Activated T-helper 2 cell treated with anti-CD3 and anti-CD28 coated beads, Interferon-gamma antibody, Interleukin-2, Interleukin-4, amounts not matched to agents 10 μg/mL and 5 μg/mL and 100 μg/mL, durations not matched to agents 14 hours and 24 hours and 36 hours (primary cell): ENCODE results near the gene DERL3. TPM values are rescaled to one million over a fixed set of nuclear protein-coding genes. Genes with fewer than 3 reads are reported as not detected.
A peak's percentile ranks its signal among the peaks of the same experiment; 100 is the strongest.

ENCODE experiments used
- DNase-seq: peaks from one replicate; pipeline ENCODE4 v3.0.0; 2021; ENCODE audit warnings: low spot score
- H3K27ac Mint-ChIP-seq: one replicate; pipeline ENCODE4 v1.8.0; 2021; ENCODE audit warnings: mixed read lengths
- H3K27me3 Mint-ChIP-seq: one replicate; pipeline ENCODE4 v1.8.0; 2021; ENCODE audit warnings: low read depth, mixed read lengths
- H3K36me3 Mint-ChIP-seq: one replicate; pipeline ENCODE4 v1.8.0; 2021; ENCODE audit warnings: low read depth, mixed read lengths
- H3K4me1 Mint-ChIP-seq: one replicate; pipeline ENCODE4 v1.8.0; 2021; ENCODE audit warnings: low read depth, mixed read lengths
- H3K4me3 Mint-ChIP-seq: one replicate; pipeline ENCODE4 v1.8.0; 2021; ENCODE audit warnings: low read depth, mild to moderate bottlenecking, moderate library complexity, mixed read lengths
- H3K9me3 Mint-ChIP-seq: one replicate; pipeline ENCODE4 v1.8.0; 2021; ENCODE audit warnings: mixed read lengths
- intact Hi-C: fragments of 100-400 bp; cut with micrococcal nuclease; formaldehyde crosslinking; loops from one replicate; pipeline ENCODE4 v1.15.1; 2023
- total RNA-seq: library from RNA; stranded (reverse); gene quantifications from 2 replicates; pipeline ENCODE4 v1.2.3, GENCODE V29; 2022

The DERL3 gene
- total RNA-seq, 1 donor from 2014 or later = 10.3 TPM

- H3K27me3 Mint-ChIP-seq = no peaks in the 10 kb centered on the region
- H3K4me1 Mint-ChIP-seq = peaks cover 7% of the 10 kb centered on the region
- no peak overlapping the region for H3K27ac Mint-ChIP-seq
- no peaks in the 10 kb centered on the region for H3K9me3 Mint-ChIP-seq
- H3K36me3 Mint-ChIP-seq = peaks cover 35% of the 10 kb centered on the region
- H3K4me3 Mint-ChIP-seq = no peak overlapping the region
- intact Hi-C loops = no loop called here
- DNase-seq = no peak
Measured at GRCh38 chr22:23833017-23833751, 5.6 kb downstream of the DERL3 start.

GRCh38 chr22:23832226-23833016 is 6.4 kb downstream of the DERL3 start:
- Mint-ChIP-seq H3K4me3 (no peak overlapping the region), H3K27ac (no peak overlapping the region), H3K9me3 (no peaks in the 10 kb centered on the region), H3K4me1 (peaks cover 3% of the 10 kb centered on the region), H3K27me3 (no peaks in the 10 kb centered on the region), H3K36me3 (peaks cover 31% of the 10 kb centered on the region)
- no peak for DNase-seq
- intact Hi-C loops = no loop called here

GRCh38 chr22:23831781-23832180 is 7.0 kb downstream of the DERL3 start:
- H3K9me3 Mint-ChIP-seq = no peaks in the 10 kb centered on the region
- no peak overlapping the region for H3K27ac Mint-ChIP-seq
- no peaks in the 10 kb centered on the region for H3K27me3 Mint-ChIP-seq
- no peaks in the 10 kb centered on the region for H3K4me1 Mint-ChIP-seq
- intact Hi-C loops = no loop called here
- DNase-seq = no peak
- no peak overlapping the region for H3K4me3 Mint-ChIP-seq
- H3K36me3 Mint-ChIP-seq = peaks cover 31% of the 10 kb centered on the region

DNA sequence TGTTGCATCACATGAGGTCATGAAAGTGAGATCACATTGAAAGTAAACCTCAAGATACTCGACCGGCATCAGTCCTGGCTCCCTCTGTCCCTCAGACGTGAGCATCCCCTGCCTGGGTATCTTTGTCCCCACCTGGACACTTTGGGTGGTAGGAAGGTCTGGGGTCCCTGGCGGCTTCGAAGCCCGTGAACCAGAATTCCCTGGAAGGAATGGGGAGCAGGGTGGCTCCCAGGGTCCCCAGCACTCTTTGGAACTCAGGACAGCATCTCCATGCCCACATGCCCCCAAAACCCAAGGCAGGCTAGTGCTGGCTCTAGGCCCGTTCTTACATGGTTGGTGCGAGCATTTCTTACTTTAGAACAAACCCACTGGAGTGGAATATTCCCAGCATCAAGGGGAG is 7.5 kb downstream of the DERL3 start:
- Mint-ChIP-seq H3K4me1 (peaks cover 3% of the 10 kb centered on the region), H3K9me3 (no peaks in the 10 kb centered on the region), H3K4me3 (no peak overlapping the region), H3K27me3 (no peaks in the 10 kb centered on the region), H3K36me3 (peaks cover 31% of the 10 kb centered on the region), H3K27ac (no peak overlapping the region)
- intact Hi-C loops = no loop called here
- no peak for DNase-seq

DNA sequence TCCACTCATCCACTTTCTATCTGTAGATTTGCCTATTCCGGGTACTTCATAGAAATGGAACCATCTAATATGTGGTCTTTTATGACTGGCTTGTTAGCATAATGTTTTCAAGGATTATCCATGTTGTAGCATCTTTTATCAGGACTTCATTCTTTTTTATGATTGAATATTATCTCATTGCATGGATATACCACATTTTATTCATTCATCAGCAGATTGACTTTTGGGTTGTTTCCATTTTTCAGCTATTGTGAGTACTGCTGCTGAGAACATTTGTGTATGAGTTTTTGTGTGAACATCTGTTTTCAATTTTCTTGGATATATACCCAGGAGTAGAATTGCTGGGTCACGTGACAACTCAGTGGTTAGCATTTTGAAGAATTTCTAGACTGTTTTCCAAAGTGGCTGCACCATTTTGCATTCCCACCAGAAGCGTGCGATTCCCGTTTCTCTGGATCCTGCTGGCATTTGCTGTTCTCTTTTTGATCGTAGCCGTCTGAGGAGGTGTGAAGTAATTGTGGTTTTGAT is 8.9 kb downstream of the DERL3 start:
- H3K27ac Mint-ChIP-seq = no peak overlapping the region
- intact Hi-C loops = no loop called here

GRCh38 chr22:23828800-23829680 is 9.8 kb downstream of the DERL3 start:
- H3K4me3 Mint-ChIP-seq = no peak overlapping the region
- H3K27ac Mint-ChIP-seq = peak overlapping the region; percentile 47
- intact Hi-C loops = no loop called here
- H3K4me1 Mint-ChIP-seq = peaks cover 10% of the 10 kb centered on the region
- no peaks in the 10 kb centered on the region for H3K27me3 Mint-ChIP-seq
- no peaks in the 10 kb centered on the region for H3K9me3 Mint-ChIP-seq
- no peak for DNase-seq
- peaks cover 37% of the 10 kb centered on the region for H3K36me3 Mint-ChIP-seq

More for the DNA sequence above, 8.9 kb downstream of the DERL3 start:
- H3K9me3 Mint-ChIP-seq = no peaks in the 10 kb centered on the region
- H3K36me3 Mint-ChIP-seq = peaks cover 34% of the 10 kb centered on the region
- H3K27me3 Mint-ChIP-seq = no peaks in the 10 kb centered on the region
- DNase-seq = no peak
- peaks cover 10% of the 10 kb centered on the region for H3K4me1 Mint-ChIP-seq
- H3K4me3 Mint-ChIP-seq = no peak overlapping the region

GRCh38 chr22:23827351-23827995 is 11.3 kb downstream of the DERL3 start:
- Mint-ChIP-seq H3K36me3 (peaks cover 52% of the 10 kb centered on the region), H3K27ac (no peak overlapping the region), H3K4me1 (peaks cover 10% of the 10 kb centered on the region), H3K9me3 (no peaks in the 10 kb centered on the region), H3K27me3 (no peaks in the 10 kb centered on the region), H3K4me3 (no peak overlapping the region)
- intact Hi-C loops = no loop called here
- DNase-seq = no peak

DNA sequence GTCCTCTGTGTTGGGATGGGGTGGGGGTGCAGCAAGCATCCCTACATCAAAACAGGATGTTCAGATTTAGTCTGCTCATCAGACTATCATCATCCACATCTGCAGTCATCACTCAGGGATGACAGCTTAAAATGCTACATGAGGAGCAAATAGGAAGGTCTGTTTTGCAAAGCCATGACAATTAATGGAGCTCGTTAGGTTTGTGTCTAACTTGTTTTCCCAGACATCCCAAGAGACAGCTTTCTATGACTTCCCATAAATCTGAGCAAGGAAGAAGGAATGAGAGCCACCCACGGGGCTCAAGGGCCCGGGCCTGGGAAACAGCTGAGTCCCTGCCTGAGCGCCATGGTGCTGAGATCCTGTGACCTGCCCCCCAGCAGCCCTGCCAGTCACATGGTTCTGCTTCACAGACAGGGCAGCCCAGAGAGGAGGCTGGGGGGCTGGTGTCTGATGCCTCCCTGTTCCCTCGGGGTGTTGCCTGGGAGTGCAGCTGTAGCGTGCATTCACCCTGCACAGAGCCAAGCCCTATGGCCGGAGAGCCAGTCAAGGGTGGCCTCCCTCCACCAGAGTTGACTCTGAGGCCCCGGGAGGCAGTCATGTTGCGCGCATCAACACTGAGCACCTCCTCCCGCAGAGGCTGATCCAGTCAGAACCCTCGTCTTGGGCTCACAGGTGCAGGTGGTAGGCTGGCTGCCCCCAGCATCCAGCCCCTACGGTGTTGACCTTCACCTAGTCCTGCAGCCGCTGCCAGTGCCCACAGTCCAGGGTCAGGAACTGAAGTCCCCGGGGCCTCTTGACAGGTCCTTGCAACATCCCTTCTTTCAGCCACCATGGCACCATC is 12.1 kb downstream of the DERL3 start:
- intact Hi-C loops = no loop called here
- Mint-ChIP-seq H3K36me3 (peaks cover 59% of the 10 kb centered on the region), H3K27me3 (no peaks in the 10 kb centered on the region), H3K27ac (peak overlapping the region; percentile 81), H3K4me3 (no peak overlapping the region), H3K4me1 (peaks cover 10% of the 10 kb centered on the region), H3K9me3 (no peaks in the 10 kb centered on the region)
- no peak for DNase-seq

GRCh38 chr22:23825246-23825905 is 13.4 kb downstream of the DERL3 start:
- intact Hi-C loops = no loop called here
- peaks cover 67% of the 10 kb centered on the region for H3K36me3 Mint-ChIP-seq
- H3K27ac Mint-ChIP-seq = peak overlapping the region; percentile 74
- H3K9me3 Mint-ChIP-seq = no peaks in the 10 kb centered on the region
- H3K4me1 Mint-ChIP-seq = peaks cover 18% of the 10 kb centered on the region
- DNase-seq = no peak
- no peaks in the 10 kb centered on the region for H3K27me3 Mint-ChIP-seq
- no peak overlapping the region for H3K4me3 Mint-ChIP-seq

GRCh38 chr22:23824476-23825245 is 14.1 kb downstream of the DERL3 start:
- peak overlapping the region; percentile 20 for H3K27ac Mint-ChIP-seq
- H3K27me3 Mint-ChIP-seq = no peaks in the 10 kb centered on the region
- peaks cover 67% of the 10 kb centered on the region for H3K36me3 Mint-ChIP-seq
- H3K4me1 Mint-ChIP-seq = peaks cover 22% of the 10 kb centered on the region
- intact Hi-C loops = no loop called here
- no peak overlapping the region for H3K4me3 Mint-ChIP-seq
- no peak for DNase-seq
- H3K9me3 Mint-ChIP-seq = no peaks in the 10 kb centered on the region
